ENCODE results near the gene FAU.

The FAU gene

GRCh38 chr11:65104628-65105027 is 17.3 kb downstream of the FAU start:
- DNase-seq = no peak

GRCh38 chr11:65103476-65103875 is 18.5 kb downstream of the FAU start:
- no peak for DNase-seq

GRCh38 chr11:65102142-65103095 is 19.5 kb downstream of the FAU start:
- DNase-seq = no peak

- DNase-seq = no peak
Measured at GRCh38 chr11:65100674-65101350, 21.1 kb downstream of the FAU start.

- DNase-seq = no peak
Measured at GRCh38 chr11:65096926-65097325, 25.0 kb downstream of the FAU start.

GRCh38 chr11:65095974-65096806 is 25.7 kb downstream of the FAU start, which contains the start of gene VPS51:
TSS of gene VPS51 (plus strand) at chr11:65096214. CDS start at chr11:65096251, 37 bp downstream.
- DNase-seq = peak; percentile 90

GRCh38 chr11:65095427-65095826 is 26.5 kb downstream of the FAU start:
- no peak for DNase-seq

GRCh38 chr11:65090628-65091027 is 31.3 kb downstream of the FAU start:
- DNase-seq = no peak

- DNase-seq = no peak
Measured at GRCh38 chr11:65089621-65090020, 32.3 kb downstream of the FAU start.

GRCh38 chr11:65087827-65088226 is 34.1 kb downstream of the FAU start:
- DNase-seq = no peak

GRCh38 chr11:65087216-65087615 is 34.7 kb downstream of the FAU start:
- DNase-seq = no peak

GRCh38 chr11:65086809-65087208 is 35.1 kb downstream of the FAU start:
- no peak for DNase-seq

GRCh38 chr11:65085446-65085845 is 36.5 kb downstream of the FAU start:
- DNase-seq = no peak

- no peak for DNase-seq
Measured at GRCh38 chr11:65084598-65085375, 37.1 kb downstream of the FAU start.

GRCh38 chr11:65083834-65084597 is 37.9 kb downstream of the FAU start, which contains the start of the genes CDCA5 and ZFPL1:
TSS of gene CDCA5 (minus strand) at chr11:65084040. CDS start at chr11:65083978, 62 bp downstream.
TSS of gene ZFPL1 (plus strand) at chr11:65084222. CDS start at chr11:65084699, 477 bp downstream.
- peak; percentile 96 for DNase-seq

GRCh38 chr11:65083134-65083833 is 38.6 kb downstream of the FAU start:
- peak; percentile 17 for DNase-seq

GRCh38 chr11:65078786-65079342 is 43.1 kb downstream of the FAU start:
- DNase-seq = no peak

- DNase-seq = peak; percentile 76
Measured at GRCh38 chr11:65078151-65078550, 43.8 kb downstream of the FAU start.

- DNase-seq = no peak
Measured at GRCh38 chr11:65077451-65077850, 44.5 kb downstream of the FAU start.

GRCh38 chr11:65072631-65072966 is 49.3 kb downstream of the FAU start:
- no peak for DNase-seq
